A549 (cell line): Measurements from ENCODE around the gene PDGFB. TPM values are rescaled to one million over a fixed set of nuclear protein-coding genes. Genes with fewer than 3 reads are reported as not detected.

Source experiments
- ATAC-seq, 2 experiments: fragments of 200-7000 bp in 1 of 2; fragments of >200 bp in 1 of 2; cut with Nextera tagmentation in 1 of 2; cut with Tn5 transposase in 1 of 2; 3 replicates each; pipeline versions ENCODE4 v1.8.0 to v1.9.1; 2018 to 2020; ENCODE audit warnings: mild to moderate bottlenecking in 1 of 2, moderate library complexity in 1 of 2
- CTCF ChIA-PET: fragments of 300-600 bp; sonication (Branson Sonifier 250); formaldehyde crosslinking; extraction: SDS; loops from one replicate; lab custom pipeline; 2021; ENCODE audit warnings: antibody characterized with exemption, inconsistent platforms; lab: Yijun Ruan, JAX
- POLR2A ChIA-PET: fragments of 350-600 bp; formaldehyde crosslinking; extraction: SDS; loops from one replicate; lab custom pipeline; 2021; ENCODE audit warnings: antibody characterized with exemption, inconsistent platforms; lab: Yijun Ruan, JAX
- DNase-seq, 2 experiments: peaks; one replicate each; pipeline versions ENCODE4 v3.0.0 to v3.0.0-alpha.2; 2011 to 2016; ENCODE audit warnings: low read depth in 1 of 2, low spot score in 1 of 2
- FAIRE-seq: peaks from 2 replicates; lab custom pipeline; 2011; peaks lifted over from hg19 to GRCh38; lab: Jason Lieb, UNC
- H3K27ac ChIP-seq, 2 experiments: fragments of >200 bp; sonication (Bioruptor Twin); formaldehyde crosslinking; 3 replicates each; pipeline ENCODE4 v1.5.1; 2016 to 2017
- H3K4me1 ChIP-seq: fragments of >200 bp; sonication (Bioruptor Twin); formaldehyde crosslinking; 3 replicates; pipeline ENCODE4 v1.6.1; 2016
- H3K4me2 ChIP-seq: fragments of >200 bp; sonication (Bioruptor Twin); formaldehyde crosslinking; 3 replicates; pipeline ENCODE4 v1.6.1; 2016
- H3K4me3 ChIP-seq: fragments of >200 bp; sonication (Bioruptor Twin); formaldehyde crosslinking; 3 replicates; pipeline ENCODE4 v1.5.1; 2016
- H3K9me3 ChIP-seq: fragments of >200 bp; sonication (Bioruptor Twin); formaldehyde crosslinking; 3 replicates; pipeline ENCODE4 v1.6.1; 2016
- CEBPB ChIP-seq, 2 experiments: fragments of >200 bp in 1 of 2; sonication (Bioruptor Twin) in 1 of 2; formaldehyde crosslinking in 1 of 2; IDR thresholded peaks; 2 replicates each; pipeline ENCODE4 v1.6.1; 2012 to 2016
- CHD4 ChIP-seq: fragments of 200-600 bp; sonication (generic); IDR thresholded peaks from 2 replicates; pipeline ENCODE4 v1.6.1; 2016; ENCODE audit warnings: antibody characterized with exemption, mild to moderate bottlenecking, borderline replicate concordance
- EHMT2 ChIP-seq: fragments of 200-600 bp; sonication (generic); IDR thresholded peaks from 2 replicates; pipeline ENCODE4 v1.6.1; 2016; ENCODE audit warnings: antibody characterized with exemption, low read depth, mild to moderate bottlenecking, moderate library complexity
- EP300 ChIP-seq, 2 experiments: fragments of >200 bp; sonication (Bioruptor Twin); formaldehyde crosslinking; IDR thresholded peaks; 2 replicates in 1 of 2; 3 replicates in 1 of 2; pipeline ENCODE4 v1.6.1; 2016 to 2017
- FOSB ChIP-seq: fragments of 250-450 bp; sonication (Bioruptor Pico); IDR thresholded peaks from 2 replicates; pipeline ENCODE4 v1.5.0; 2020; ENCODE audit warnings: mild to moderate bottlenecking, moderate library complexity
- FOXS1 ChIP-seq: fragments of 250-450 bp; sonication (Bioruptor Pico); IDR thresholded peaks from 2 replicates; pipeline ENCODE4 v1.5.0; 2020; ENCODE audit warnings: mild to moderate bottlenecking, moderate library complexity
- GATA3 ChIP-seq: IDR thresholded peaks from 2 replicates; pipeline ENCODE4 v1.6.1; 2012; ENCODE audit warnings: borderline replicate concordance
- HEYL ChIP-seq: fragments of 250-450 bp; sonication (Bioruptor Pico); IDR thresholded peaks from 2 replicates; pipeline ENCODE4 v1.8.0; 2021; ENCODE audit warnings: mild to moderate bottlenecking, moderate library complexity
- MAZ ChIP-seq: fragments of 150-350 bp; IDR thresholded peaks from 2 replicates; pipeline ENCODE4 v1.6.1; 2014; ENCODE audit warnings: antibody characterized with exemption, low read depth, low read length, borderline replicate concordance
- MYC ChIP-seq: IDR thresholded peaks from 2 replicates; pipeline ENCODE4 v1.6.1; 2012; ENCODE audit warnings: mild to moderate bottlenecking, inconsistent platforms, low read length, improper control_type of control experiment, borderline replicate concordance
- NPAS2 ChIP-seq: fragments of 250-450 bp; sonication (Bioruptor Pico); IDR thresholded peaks from 2 replicates; pipeline ENCODE4 v1.8.0; 2022; ENCODE audit warnings: mild to moderate bottlenecking, moderate library complexity, borderline replicate concordance
- PHF8 ChIP-seq: fragments of 200-600 bp; sonication (generic); IDR thresholded peaks from 2 replicates; pipeline ENCODE4 v1.6.1; 2016; ENCODE audit warnings: low read depth, mild to moderate bottlenecking, antibody characterized with exemption, moderate library complexity, borderline replicate concordance
- POLR2AphosphoS2 ChIP-seq: conservative IDR thresholded peaks from 2 replicates; pipeline ENCODE4 v1.6.1; 2012; ENCODE audit warnings: low read length, improper control_type of control experiment, inconsistent platforms
- RARB ChIP-seq: fragments of 250-450 bp; sonication (Bioruptor Pico); IDR thresholded peaks from 2 replicates; pipeline ENCODE4 v1.8.0; 2021; ENCODE audit warnings: mild to moderate bottlenecking, moderate library complexity
- SMC3 ChIP-seq: fragments of >200 bp; sonication (Bioruptor Twin); formaldehyde crosslinking; IDR thresholded peaks from 3 replicates; pipeline ENCODE4 v1.6.1; 2018; ENCODE audit warnings: inconsistent platforms
- SREBF2 ChIP-seq: fragments of 450-650 bp; IDR thresholded peaks from 2 replicates; pipeline ENCODE4 v1.6.1; 2014; ENCODE audit warnings: mild to moderate bottlenecking, moderate library complexity
- TFCP2L1 ChIP-seq: fragments of 250-450 bp; sonication (Bioruptor Pico); IDR thresholded peaks from 2 replicates; pipeline ENCODE4 v1.5.0; 2021; ENCODE audit warnings: mild to moderate bottlenecking
- ZC3H11A ChIP-seq: fragments of 450-650 bp; IDR thresholded peaks from 2 replicates; pipeline ENCODE4 v1.6.1; 2014; ENCODE audit warnings: antibody characterized with exemption, mild to moderate bottlenecking
- ZFP36 ChIP-seq: fragments of 450-650 bp; IDR thresholded peaks from 2 replicates; pipeline ENCODE4 v1.6.1; 2014; ENCODE audit warnings: borderline replicate concordance; ENCODE audit not compliant: partially characterized antibody
- ZSCAN20 ChIP-seq: fragments of 250-450 bp; sonication (Bioruptor Pico); IDR thresholded peaks from 2 replicates; pipeline ENCODE4 v1.8.0; 2022; ENCODE audit warnings: mild to moderate bottlenecking, moderate library complexity
- WGBS: methylation state at CpG from one replicate; pipeline ENCODE4 v1.1.6; 2017; ENCODE audit errors: missing lambda C conversion rate; 5-methylcytosine and 5-hydroxymethylcytosine counted together
- polyA plus RNA-seq, 4 experiments: library from polyadenylated mRNA; depleted of rRNA in 3 of 4; stranded (reverse); fragments of >200 nt; fragmentation: RNase III in 1 of 4; extraction: RNeasy Plus Mini Kit Qiagen cat#74134 plus additional on column Dnase treatment in 1 of 4; gene quantifications; 2 replicates in 3 of 4; 3 replicates in 1 of 4; pipeline ENCODE4 v1.2.3, GENCODE V29; 2011 to 2017
- TF ChIP-seq, protein P1 (sequence below): fragments of 450-650 bp; IDR thresholded peaks from 2 replicates; pipeline ENCODE4 v1.6.1; 2014; ENCODE audit warnings: antibody characterized with exemption
- TF ChIP-seq, protein P2 (sequence below): fragments of 150-350 bp; IDR thresholded peaks from 2 replicates; pipeline ENCODE4 v1.6.1; 2014; ENCODE audit warnings: low read depth, mild to moderate bottlenecking, low read length

The PDGFB gene
- polyA plus RNA-seq, 2 of the 4 experiments (the other 2 are of a cell fraction), result 2.1 to 4.5 TPM

DNA sequence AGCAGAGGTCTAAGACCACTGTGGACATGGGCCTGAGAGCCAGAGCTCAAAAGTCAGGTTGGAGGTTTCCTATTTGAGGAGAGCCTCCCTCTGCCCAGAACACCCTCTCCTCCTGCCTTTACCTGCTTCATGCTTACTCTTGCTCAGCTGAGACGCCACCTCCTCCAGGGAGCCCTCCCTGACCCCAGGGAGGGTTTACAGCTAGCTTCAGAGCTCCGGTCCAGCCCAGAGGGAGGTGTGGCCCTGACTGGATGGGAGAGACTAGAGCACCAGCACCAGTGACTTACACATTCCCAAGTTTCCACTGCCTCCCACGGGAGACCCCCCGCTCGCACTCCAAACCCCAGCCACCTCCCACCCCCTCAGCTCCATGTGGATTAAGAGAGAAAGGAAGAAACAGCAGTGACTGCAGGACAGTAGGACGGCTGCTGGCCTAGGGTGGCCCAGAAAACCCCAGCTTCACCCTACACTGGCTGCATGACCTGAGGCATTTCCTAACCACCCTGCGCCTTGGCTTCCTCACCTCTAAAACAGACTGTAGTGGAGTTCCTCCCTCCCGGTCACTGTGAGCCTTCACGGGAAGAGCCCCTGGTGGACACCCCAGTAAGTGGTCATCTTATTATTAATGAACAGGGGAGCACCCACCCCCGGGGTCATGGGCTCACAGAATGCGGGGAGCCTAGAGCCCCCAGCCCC is 24.5 kb upstream of the PDGFB start:
- CTCF ChIA-PET, result interaction anchor here (0.9 kb wide), 1 partner anchor 42 kb away, joined by 6 read pairs; no protein-coding TSS in a partner anchor
- POLR2A ChIA-PET, result no interaction called here
- no peak overlapping the region for H3K4me3 ChIP-seq

DNA sequence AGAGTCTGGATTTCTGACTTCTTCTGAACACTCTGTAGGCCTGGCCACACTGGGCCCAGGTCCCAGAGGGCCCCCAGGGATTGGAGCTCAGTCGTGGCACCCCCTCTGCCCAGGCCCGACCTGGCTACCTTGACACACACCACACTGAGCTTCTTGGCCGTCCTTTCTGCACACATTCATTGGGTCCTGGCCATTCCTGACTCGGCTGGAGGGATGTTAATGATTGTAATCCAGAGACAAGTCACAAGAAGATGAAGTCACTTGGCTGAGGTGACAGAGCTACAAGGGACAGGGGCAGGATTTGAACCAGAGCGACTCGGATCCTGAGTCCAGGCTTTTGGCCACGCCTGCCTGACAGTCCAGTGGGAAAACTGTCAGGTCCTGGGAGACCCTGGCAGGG is 23.9 kb upstream of the PDGFB start:
- POLR2A ChIA-PET, result no interaction called here
- no peak for FAIRE-seq
- no peak for DNase-seq
- no peaks in the 10 kb centered on the region for H3K9me3 ChIP-seq
- H3K27ac ChIP-seq, result peak overlapping the region in 1 of 2 experiments; percentile 49; a peak in 2 of 6 replicates
- 61% methylated on average over 7 of the region's 7 CpGs for WGBS
- no peak overlapping the region for H3K4me2 ChIP-seq
- H3K4me3 ChIP-seq, result no peak overlapping the region
- H3K4me1 ChIP-seq, result no peaks in the 10 kb centered on the region
- TF ChIP-seq SREBF2 (no peak), GATA3 (no peak), CHD4 (no peak), ZC3H11A (no peak), POLR2AphosphoS2 (no peak), ZFP36 (no peak), MAZ (no peak), FOXS1 (no peak)
- TF ChIP-seq, protein P1, sequence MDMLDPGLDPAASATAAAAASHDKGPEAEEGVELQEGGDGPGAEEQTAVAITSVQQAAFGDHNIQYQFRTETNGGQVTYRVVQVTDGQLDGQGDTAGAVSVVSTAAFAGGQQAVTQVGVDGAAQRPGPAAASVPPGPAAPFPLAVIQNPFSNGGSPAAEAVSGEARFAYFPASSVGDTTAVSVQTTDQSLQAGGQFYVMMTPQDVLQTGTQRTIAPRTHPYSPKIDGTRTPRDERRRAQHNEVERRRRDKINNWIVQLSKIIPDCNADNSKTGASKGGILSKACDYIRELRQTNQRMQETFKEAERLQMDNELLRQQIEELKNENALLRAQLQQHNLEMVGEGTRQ, result no peak
- no peak for ATAC-seq
- CTCF ChIA-PET, result interaction anchor here (0.9 kb wide), 1 partner anchor 43 kb away, joined by 6 read pairs; no protein-coding TSS in a partner anchor

More for the DNA sequence above, 24.5 kb upstream of the PDGFB start:
- WGBS, result 95% methylated on average over 7 of the region's 11 CpGs
- DNase-seq (no peak), ATAC-seq (no peak; a peak in 1 of 6 replicates), FAIRE-seq (no peak)
- H3K4me1 ChIP-seq, result no peaks in the 10 kb centered on the region
- peak overlapping the region in 1 of 2 experiments; percentile 49; a peak in 2 of 6 replicates for H3K27ac ChIP-seq
- H3K9me3 ChIP-seq, result no peaks in the 10 kb centered on the region
- TF ChIP-seq HEYL (CRISPR knock-in tag) (no peak), ZFP36 (peak; percentile 68)
- H3K4me2 ChIP-seq, result no peak overlapping the region

DNA sequence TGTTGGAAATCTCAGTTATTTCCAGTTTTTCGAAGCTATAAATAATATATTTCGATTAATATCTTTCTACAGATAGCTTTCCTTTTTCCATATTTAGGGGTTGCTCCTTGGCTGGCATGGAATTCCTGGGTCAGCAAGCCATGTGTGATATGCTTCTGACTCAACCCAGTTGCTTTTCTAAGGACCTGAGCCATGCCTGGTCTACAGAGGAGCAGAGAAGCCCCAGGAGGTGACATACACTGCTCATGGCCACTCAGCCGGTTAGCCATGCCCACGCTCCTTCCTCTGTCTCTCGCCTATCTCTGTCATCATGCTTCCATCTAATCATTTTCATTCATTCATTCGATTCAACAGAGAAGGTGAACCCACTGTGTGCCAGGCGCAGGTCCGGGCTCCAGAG is 23.2 kb upstream of the PDGFB start:
- POLR2A ChIA-PET, result no interaction called here
- H3K4me1 ChIP-seq, result no peaks in the 10 kb centered on the region
- WGBS, result 81% methylated on average over 8 of the region's 8 CpGs
- H3K4me2 ChIP-seq, result no peak overlapping the region
- no peak for TF ChIP-seq ZSCAN20
- no peak for TF ChIP-seq SMC3
- no peak for TF ChIP-seq ZC3H11A
- TF ChIP-seq, protein P2, sequence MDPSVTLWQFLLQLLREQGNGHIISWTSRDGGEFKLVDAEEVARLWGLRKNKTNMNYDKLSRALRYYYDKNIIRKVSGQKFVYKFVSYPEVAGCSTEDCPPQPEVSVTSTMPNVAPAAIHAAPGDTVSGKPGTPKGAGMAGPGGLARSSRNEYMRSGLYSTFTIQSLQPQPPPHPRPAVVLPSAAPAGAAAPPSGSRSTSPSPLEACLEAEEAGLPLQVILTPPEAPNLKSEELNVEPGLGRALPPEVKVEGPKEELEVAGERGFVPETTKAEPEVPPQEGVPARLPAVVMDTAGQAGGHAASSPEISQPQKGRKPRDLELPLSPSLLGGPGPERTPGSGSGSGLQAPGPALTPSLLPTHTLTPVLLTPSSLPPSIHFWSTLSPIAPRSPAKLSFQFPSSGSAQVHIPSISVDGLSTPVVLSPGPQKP, result no peak
- H3K4me3 ChIP-seq, result no peak overlapping the region
- H3K27ac ChIP-seq, result no peak overlapping the region
- ATAC-seq, result no peak
- no peaks in the 10 kb centered on the region for H3K9me3 ChIP-seq
- FAIRE-seq, result no peak
- CTCF ChIA-PET, result no interaction called here
- DNase-seq, result no peak

DNA sequence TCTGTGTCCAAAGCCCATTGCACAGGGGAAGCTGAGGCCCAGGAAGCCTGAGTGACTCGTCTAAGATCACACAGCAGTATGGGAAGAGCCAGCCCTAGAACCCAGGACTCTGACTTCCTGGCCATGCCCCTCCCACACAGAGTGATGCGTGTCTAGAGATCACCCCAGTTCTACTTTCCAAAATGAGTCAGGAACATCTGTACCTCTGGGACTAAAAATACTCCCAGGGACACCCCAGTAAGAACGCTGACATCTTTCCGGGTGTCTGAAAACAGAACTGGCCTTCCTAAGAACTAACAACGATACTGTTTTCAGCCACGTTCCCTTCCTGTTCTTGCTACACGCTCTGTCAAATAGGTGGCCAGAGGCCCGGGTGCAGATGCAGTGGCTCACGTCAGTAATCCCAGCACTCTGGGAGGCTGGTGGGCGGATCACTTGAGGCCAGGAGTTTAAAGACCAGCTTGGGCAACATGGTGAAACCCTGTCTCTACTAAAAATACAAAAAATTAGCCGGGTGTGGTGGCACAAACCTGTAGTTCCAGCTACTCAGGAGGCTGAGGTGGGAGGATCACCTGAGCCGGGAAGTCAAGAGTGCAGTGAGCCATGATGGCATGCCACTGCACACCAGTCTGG is 21.7 kb upstream of the PDGFB start:
- Histone ChIP-seq H3K4me2 (no peak overlapping the region), H3K27ac (peak overlapping the region in 1 of 2 experiments; percentile 27; a peak in 1 of 6 replicates), H3K9me3 (peaks cover 4% of the 10 kb centered on the region; the same call in 1 of the 3 replicates), H3K4me1 (no peaks in the 10 kb centered on the region), H3K4me3 (no peak overlapping the region)
- DNase-seq, result no peak
- WGBS, result 81% methylated on average over 10 of the region's 12 CpGs
- no peak for ATAC-seq
- POLR2A ChIA-PET, result interaction anchor here (0.6 kb wide), 1 partner anchor 13 kb away, joined by 5 read pairs; no protein-coding TSS in a partner anchor
- TF ChIP-seq RARB (CRISPR knock-in tag) (no peak), NPAS2 (CRISPR knock-in tag) (no peak), SREBF2 (no peak), EP300 (IDR thresholded peaks at IDR 0.05) (no peak), EHMT2 (no peak), TFCP2L1 (CRISPR knock-in tag) (no peak), ZSCAN20 (no peak), MYC (no peak), CEBPB (IDR thresholded peaks at IDR 0.05) (no peak), PHF8 (no peak), FOSB (CRISPR knock-in tag) (no peak)
- TF ChIP-seq, protein P1, result no peak
- FAIRE-seq, result no peak
- CTCF ChIA-PET, result interaction anchor here (0.6 kb wide), 1 partner anchor 18 kb away, joined by 3 read pairs; no protein-coding TSS in a partner anchor
